ENCODE results near the gene LOC128125822.

LOC128125822 gene

GRCh38 chr6:63592886-63593285, 20.6 kb downstream of the LOC128125822 start:
- POLR2A ChIA-PET, result no interaction called here
- Histone ChIP-seq H3K9ac (replicated peaks; ENCODE audit: extremely low read depth, insufficient read depth, low read length) (no peak overlapping the region), H3K9me1 (replicated peaks; ENCODE audit: control insufficient read depth, extremely low read depth, insufficient read depth, low read length) (no peaks in the 10 kb centered on the region), H3K79me2 (ENCODE audit: control insufficient read depth, insufficient read depth, low read length) (no peaks in the 10 kb centered on the region), H3K4me3 (replicated peaks in 1 of 3; ENCODE audit: insufficient read depth in 1 of 3, low read depth in 1 of 3, low read length in 3 of 3) (no peak overlapping the region), H3K4me1 (ENCODE audit: control insufficient read depth, extremely low read depth, insufficient read depth, low read length) (no peaks in the 10 kb centered on the region), H3K4me2 (ENCODE audit: insufficient read depth, low read length) (no peak overlapping the region), H3K27ac (ENCODE audit: insufficient read depth, low read depth, low read length) (no peak overlapping the region), H3K9me3 (replicated peaks; ENCODE audit: control insufficient read depth, insufficient read depth, low read length) (no peaks in the 10 kb centered on the region), H3K27me3 (ENCODE audit: control insufficient read depth in 2 of 2, insufficient read depth in 2 of 2, low read length in 2 of 2) (peaks cover 0 to 2% of the 10 kb centered on the region in 2 experiments), H4K20me1 (replicated peaks; ENCODE audit: control insufficient read depth, extremely low read depth, insufficient read depth, low read length) (no peaks in the 10 kb centered on the region), H2AFZ (ENCODE audit: low read depth, low read length) (no peak overlapping the region), H3K36me3 (ENCODE audit: control insufficient read depth in 2 of 2, extremely low read depth in 1 of 2, insufficient read depth in 2 of 2, low read length in 2 of 2) (no peaks in the 10 kb centered on the region)
- FAIRE-seq (no peak), DNase-seq (ENCODE audit: low read depth, low spot score) (no peak)
- dilution Hi-C loops (cut with MboI; ENCODE audit: extremely low pct_ligation_motif_present, low sequenced_read_pairs), result no loop called here
- intact Hi-C loops (cut with micrococcal nuclease), result no loop called here
- no TSS peak for BruUV-seq (replicated peaks)
- TF ChIP-seq POLR2AphosphoS5 (IDR thresholded peaks at IDR 0.05; ENCODE audit: insufficient read depth, low read depth, low read length) (no peak), CTCF (IDR thresholded peaks at IDR 0.05; ENCODE audit: extremely low read depth in 1 of 2, insufficient read depth in 1 of 2, low read depth in 1 of 2, low read length in 2 of 2) (no peak), FOS (IDR thresholded peaks at IDR 0.05; ENCODE audit: borderline replicate concordance, insufficient read depth, low read length) (no peak)
- CTCF ChIA-PET, result interaction anchor here (0.6 to 2.0 kb wide), 4 partner anchors 9 to 210 kb away, joined by 3 to 8 read pairs (median 4); no protein-coding TSS in a partner anchor

- intact Hi-C loops (cut with micrococcal nuclease), result loop anchor here (1.0 to 2.0 kb wide), 4 partner anchors 37 to 245 kb away; partner anchors contain the start of gene PHF3
- DNase-seq (ENCODE audit: low read depth, low spot score) (no peak), FAIRE-seq (no peak)
- Histone ChIP-seq H3K9ac (replicated peaks; ENCODE audit: extremely low read depth, insufficient read depth, low read length) (no peak overlapping the region), H3K9me1 (replicated peaks; ENCODE audit: control insufficient read depth, extremely low read depth, insufficient read depth, low read length) (no peaks in the 10 kb centered on the region), H3K4me1 (ENCODE audit: control insufficient read depth, extremely low read depth, insufficient read depth, low read length) (peaks cover 2% of the 10 kb centered on the region), H2AFZ (ENCODE audit: low read depth, low read length) (peak overlapping the region; percentile 72), H3K79me2 (ENCODE audit: control insufficient read depth, insufficient read depth, low read length) (no peaks in the 10 kb centered on the region), H3K36me3 (ENCODE audit: control insufficient read depth in 2 of 2, extremely low read depth in 1 of 2, insufficient read depth in 2 of 2, low read length in 2 of 2) (no peaks in the 10 kb centered on the region), H3K27me3 (ENCODE audit: control insufficient read depth in 2 of 2, insufficient read depth in 2 of 2, low read length in 2 of 2) (peaks cover 0 to 2% of the 10 kb centered on the region in 2 experiments), H3K27ac (ENCODE audit: insufficient read depth, low read depth, low read length) (no peak overlapping the region), H4K20me1 (replicated peaks; ENCODE audit: control insufficient read depth, extremely low read depth, insufficient read depth, low read length) (no peaks in the 10 kb centered on the region), H3K4me3 (replicated peaks in 1 of 3; ENCODE audit: insufficient read depth in 1 of 3, low read depth in 1 of 3, low read length in 3 of 3) (no peak overlapping the region), H3K4me2 (ENCODE audit: insufficient read depth, low read length) (peak overlapping the region; percentile 87), H3K9me3 (replicated peaks; ENCODE audit: control insufficient read depth, insufficient read depth, low read length) (no peaks in the 10 kb centered on the region)
- TF ChIP-seq POLR2A (IDR thresholded peaks at IDR 0.05; ENCODE audit: low read depth, low read length), result no peak
- no peak for TF ChIP-seq FOS (IDR thresholded peaks at IDR 0.05; ENCODE audit: borderline replicate concordance, insufficient read depth, low read length)
- no peak for TF ChIP-seq GATA2 (IDR thresholded peaks at IDR 0.05; ENCODE audit: insufficient read depth, insufficient read length, low read depth, low read length)
- TF ChIP-seq CTCF (IDR thresholded peaks at IDR 0.05; ENCODE audit: extremely low read depth in 1 of 2, insufficient read depth in 1 of 2, low read depth in 1 of 2, low read length in 2 of 2), result no peak
- no TSS peak for BruUV-seq (replicated peaks)
- ChIA-PET POLR2A (no interaction called here), CTCF (interaction anchor here (0.7 to 4.9 kb wide), 24 partner anchors 10 to 249 kb away, joined by 3 to 94 read pairs (median 8); partner anchors contain the start of gene PHF3)
- dilution Hi-C loops (cut with MboI; ENCODE audit: extremely low pct_ligation_motif_present, low sequenced_read_pairs), result no loop called here
Observed at GRCh38 chr6:63597141-63598048, 25.1 kb downstream of the LOC128125822 start.

Data from endothelial cell of umbilical vein (primary cell).